ENCODE data around the gene B4GALT5. TPM values are rescaled to one million over a fixed set of nuclear protein-coding genes. Genes with fewer than 3 reads are reported as not detected.

B4GALT5 gene
- total and polyA plus RNA-seq, 7 donors = 17.1 to 46.0 (median 21.4) TPM

DNA sequence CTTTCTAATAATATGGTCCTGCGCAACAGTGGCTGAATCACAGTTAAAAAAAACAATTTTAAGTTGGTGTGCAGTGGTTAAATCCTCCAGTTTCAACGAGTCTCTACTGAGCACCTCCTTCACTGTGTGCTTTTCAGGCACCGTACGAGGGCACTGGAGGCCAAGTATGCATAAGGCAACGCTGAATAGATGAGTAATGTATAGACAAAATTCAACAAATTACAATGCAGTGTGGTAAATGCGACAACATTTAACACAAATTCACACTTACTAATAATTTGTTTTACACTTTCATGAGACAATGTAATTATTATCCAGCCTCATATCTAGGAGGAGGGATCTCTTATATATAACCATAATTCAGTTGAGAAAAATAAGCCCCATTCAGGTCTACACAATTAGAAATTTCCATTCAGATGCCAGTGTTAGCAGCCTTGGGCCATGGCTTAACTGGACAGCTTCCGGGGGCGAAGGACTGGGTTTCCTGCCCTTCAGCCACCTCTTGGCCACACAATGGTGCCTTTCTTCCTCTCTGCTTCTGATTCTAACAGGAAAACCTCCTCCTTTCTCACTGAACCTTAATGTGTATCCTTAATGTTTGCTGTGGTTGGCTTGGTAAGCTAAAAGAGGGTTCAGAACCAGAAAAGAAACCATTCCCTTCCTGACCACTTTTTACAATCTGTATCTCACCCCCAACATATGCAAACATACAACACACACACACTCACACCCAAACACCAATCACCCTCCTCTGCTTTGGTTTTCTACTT is 51.9 kb downstream of the B4GALT5 start:
- H3K4me3 ChIP-seq = no peak overlapping the region
- no peak for DNase-seq
- intact Hi-C loops (cut with DNase I) = no loop called here
- no peaks in the 10 kb centered on the region for H3K36me3 ChIP-seq
- no peaks in the 10 kb centered on the region for H3K27me3 ChIP-seq
- H3K4me1 ChIP-seq = peaks cover 0 to 50% (median 30%) of the 10 kb centered on the region in 4 donors
- 88 to 90% methylated on average over 8 of the region's 8 CpGs for WGBS, 2 donors
- TF ChIP-seq, protein P1, sequence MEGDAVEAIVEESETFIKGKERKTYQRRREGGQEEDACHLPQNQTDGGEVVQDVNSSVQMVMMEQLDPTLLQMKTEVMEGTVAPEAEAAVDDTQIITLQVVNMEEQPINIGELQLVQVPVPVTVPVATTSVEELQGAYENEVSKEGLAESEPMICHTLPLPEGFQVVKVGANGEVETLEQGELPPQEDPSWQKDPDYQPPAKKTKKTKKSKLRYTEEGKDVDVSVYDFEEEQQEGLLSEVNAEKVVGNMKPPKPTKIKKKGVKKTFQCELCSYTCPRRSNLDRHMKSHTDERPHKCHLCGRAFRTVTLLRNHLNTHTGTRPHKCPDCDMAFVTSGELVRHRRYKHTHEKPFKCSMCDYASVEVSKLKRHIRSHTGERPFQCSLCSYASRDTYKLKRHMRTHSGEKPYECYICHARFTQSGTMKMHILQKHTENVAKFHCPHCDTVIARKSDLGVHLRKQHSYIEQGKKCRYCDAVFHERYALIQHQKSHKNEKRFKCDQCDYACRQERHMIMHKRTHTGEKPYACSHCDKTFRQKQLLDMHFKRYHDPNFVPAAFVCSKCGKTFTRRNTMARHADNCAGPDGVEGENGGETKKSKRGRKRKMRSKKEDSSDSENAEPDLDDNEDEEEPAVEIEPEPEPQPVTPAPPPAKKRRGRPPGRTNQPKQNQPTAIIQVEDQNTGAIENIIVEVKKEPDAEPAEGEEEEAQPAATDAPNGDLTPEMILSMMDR (IDR thresholded peaks at IDR 0.05) = no peak
- TF ChIP-seq POLR2A (IDR thresholded peaks at IDR 0.05) (no peak), POLR2AphosphoS5 (IDR thresholded peaks at IDR 0.05) (no peak), EP300 (IDR thresholded peaks at IDR 0.05) (no peak)
- H3K9me3 ChIP-seq = no peaks in the 10 kb centered on the region
- no peak overlapping the region for H3K27ac ChIP-seq

DNA sequence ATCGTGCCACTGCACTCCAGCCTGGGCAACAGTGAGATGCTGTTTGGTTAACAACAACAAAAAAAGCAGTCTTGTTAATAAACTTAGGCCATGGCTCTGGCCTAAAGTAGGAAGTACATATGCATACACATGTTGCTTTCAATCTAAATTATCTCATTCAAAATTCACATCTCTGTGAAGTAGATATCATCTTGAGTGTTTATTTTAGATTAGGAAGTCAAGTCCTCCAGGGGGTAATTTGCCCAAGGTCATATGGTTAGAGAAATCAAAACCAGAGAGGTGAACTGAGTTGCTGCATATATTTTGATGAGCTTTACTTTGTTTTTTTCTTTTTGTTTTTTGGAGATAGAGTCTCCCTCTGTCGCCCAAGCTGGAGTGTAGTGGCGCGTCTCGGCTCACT is 52.8 kb downstream of the B4GALT5 start:
- 96 to 98% methylated on average over 5 of the region's 5 CpGs for WGBS, 2 donors
- Histone ChIP-seq H3K9me3 (no peaks in the 10 kb centered on the region), H3K27ac (no peak overlapping the region), H3K4me3 (no peak overlapping the region), H3K36me3 (peaks cover 0 to 5% (median 0%) of the 10 kb centered on the region in 4 donors), H3K4me1 (peaks cover 0 to 46% (median 25%) of the 10 kb centered on the region in 4 donors), H3K27me3 (no peaks in the 10 kb centered on the region)
- intact Hi-C loops (cut with DNase I) = no loop called here
- TF ChIP-seq, protein P1 (IDR thresholded peaks at IDR 0.05) = no peak
- no peak for TF ChIP-seq POLR2AphosphoS5 (IDR thresholded peaks at IDR 0.05)
- no peak for TF ChIP-seq EP300 (IDR thresholded peaks at IDR 0.05)
- TF ChIP-seq POLR2A (IDR thresholded peaks at IDR 0.05) = no peak
- DNase-seq = no peak

DNA sequence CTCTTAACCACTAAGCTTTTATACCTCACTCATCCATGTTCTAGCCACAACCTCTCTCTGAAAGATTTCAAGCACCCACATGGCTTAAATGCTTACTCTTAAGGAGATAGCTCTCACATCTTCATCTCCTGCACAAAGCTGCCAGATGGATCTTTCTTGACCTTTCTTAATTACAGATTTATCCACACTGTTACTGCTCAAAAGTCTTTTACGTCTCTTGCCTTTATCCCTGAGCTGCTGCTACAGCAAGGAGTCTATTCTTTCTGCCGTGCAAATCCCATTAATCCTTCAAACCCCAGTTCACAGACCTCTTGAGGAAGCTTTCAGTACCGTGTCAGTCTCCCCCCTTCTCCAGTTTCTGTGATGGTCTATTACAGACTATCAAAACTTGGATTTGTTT is 54.6 kb downstream of the B4GALT5 start:
- WGBS, 2 donors = 82% methylated on average over 3 of the region's 3 CpGs
- Histone ChIP-seq H3K4me1 (peaks cover 0 to 38% (median 25%) of the 10 kb centered on the region in 4 donors), H3K9me3 (no peaks in the 10 kb centered on the region), H3K4me3 (no peak overlapping the region), H3K27me3 (no peaks in the 10 kb centered on the region), H3K36me3 (peaks cover 0 to 24% (median 4%) of the 10 kb centered on the region in 4 donors), H3K27ac (no peak overlapping the region)
- TF ChIP-seq, protein P1 (IDR thresholded peaks at IDR 0.05) = no peak
- TF ChIP-seq POLR2A (IDR thresholded peaks at IDR 0.05) = no peak
- no peak for TF ChIP-seq EP300 (IDR thresholded peaks at IDR 0.05)
- no peak for TF ChIP-seq POLR2AphosphoS5 (IDR thresholded peaks at IDR 0.05)
- intact Hi-C loops (cut with DNase I) = no loop called here
- DNase-seq = no peak

DNA sequence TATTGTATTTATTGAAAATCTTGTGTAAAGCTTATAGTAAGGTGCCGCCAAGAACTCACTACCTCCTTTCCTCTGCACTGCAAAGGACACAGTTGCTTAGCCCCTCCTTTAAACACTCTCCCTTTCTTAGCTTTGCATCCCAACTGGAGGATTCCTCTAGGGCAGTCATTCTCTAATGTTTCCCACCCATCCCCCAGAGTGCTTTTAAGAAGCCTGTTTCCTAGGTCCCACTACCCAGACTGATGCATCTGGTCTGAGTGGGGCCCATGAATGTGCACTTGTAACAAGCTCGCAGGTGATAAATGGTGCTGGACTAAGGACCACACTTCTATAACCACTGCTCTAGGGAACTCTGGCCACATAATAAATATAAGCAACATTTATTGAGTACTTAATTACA is 55.2 kb downstream of the B4GALT5 start:
- intact Hi-C loops (cut with DNase I) = no loop called here
- H3K4me3 ChIP-seq = no peak overlapping the region
- no peaks in the 10 kb centered on the region for H3K27me3 ChIP-seq
- TF ChIP-seq EP300 (IDR thresholded peaks at IDR 0.05) (no peak), POLR2A (IDR thresholded peaks at IDR 0.05) (no peak), POLR2AphosphoS5 (IDR thresholded peaks at IDR 0.05) (no peak)
- TF ChIP-seq, protein P1 (IDR thresholded peaks at IDR 0.05) = no peak
- no peaks in the 10 kb centered on the region for H3K9me3 ChIP-seq
- H3K4me1 ChIP-seq = peaks cover 0 to 38% (median 25%) of the 10 kb centered on the region in 4 donors
- WGBS, 2 donors = 81 to 83% methylated on average over 2 of the region's 2 CpGs
- DNase-seq = no peak
- H3K27ac ChIP-seq = no peak overlapping the region
- peaks cover 0 to 29% (median 6%) of the 10 kb centered on the region in 4 donors for H3K36me3 ChIP-seq
